Activated CD8-positive, alpha-beta memory T cell treated with anti-CD3 and anti-CD28 coated beads for 24 hours (primary cell): ENCODE results near the gene COPE.
"Not testable (repeated sequence)": the region's sequence is repeated elsewhere in the genome, so short reads cannot be mapped to it uniquely, and the experiment has no call there.

Source experiments
- DNase-seq: peaks from one replicate; pipeline ENCODE4 v3.0.0-alpha.2; 2020

COPE gene

DNA sequence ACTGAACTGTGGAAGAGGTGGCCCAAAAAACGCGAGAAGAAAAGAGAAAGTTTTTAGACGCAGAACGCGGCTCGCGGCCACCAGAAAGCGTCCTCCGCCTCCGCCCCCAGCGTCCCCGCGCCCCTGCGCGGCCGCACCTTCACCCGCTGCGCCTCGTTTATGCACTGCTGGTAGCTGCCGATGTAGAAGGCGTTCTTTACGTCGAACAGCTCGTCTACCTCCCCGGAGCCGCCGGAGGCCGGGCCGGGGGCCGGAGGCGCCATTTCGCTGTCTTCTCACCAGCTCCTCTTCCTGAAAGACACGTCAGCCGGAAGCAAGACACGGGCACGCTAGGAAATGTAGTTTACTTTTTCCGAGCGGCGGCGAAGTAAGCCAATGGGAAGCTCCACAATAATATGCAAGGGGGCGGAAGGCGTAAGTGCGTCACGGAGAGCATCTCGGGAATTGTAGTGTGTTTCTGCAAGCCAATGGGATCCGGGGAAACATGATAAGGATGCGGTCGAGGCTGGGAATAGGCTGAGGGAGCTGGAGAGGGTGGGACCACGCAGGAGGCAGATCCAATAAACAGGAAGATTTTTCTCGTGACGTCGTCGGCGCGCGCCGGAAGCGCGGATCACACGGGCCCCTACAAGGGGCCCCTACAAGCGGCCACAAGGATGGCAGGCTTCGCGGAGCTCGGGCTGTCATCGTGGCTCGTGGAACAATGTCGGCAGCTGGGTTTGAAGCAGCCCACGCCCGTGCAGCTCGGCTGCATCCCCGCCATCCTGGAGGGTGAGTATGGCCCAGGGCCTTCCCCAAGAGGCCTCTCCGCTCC lies at the start of gene COPE, which contains the start of gene DDX49:
Gene COPE (minus strand): TSS at position 302 of the 814 bp plus-strand sequence. CDS start 39 bp downstream, at position 263.
Gene DDX49 (plus strand): TSS at position 630 of the 814 bp plus-strand sequence. CDS start 27 bp downstream, at position 657.
- DNase-seq, result peak; percentile 98

DNA sequence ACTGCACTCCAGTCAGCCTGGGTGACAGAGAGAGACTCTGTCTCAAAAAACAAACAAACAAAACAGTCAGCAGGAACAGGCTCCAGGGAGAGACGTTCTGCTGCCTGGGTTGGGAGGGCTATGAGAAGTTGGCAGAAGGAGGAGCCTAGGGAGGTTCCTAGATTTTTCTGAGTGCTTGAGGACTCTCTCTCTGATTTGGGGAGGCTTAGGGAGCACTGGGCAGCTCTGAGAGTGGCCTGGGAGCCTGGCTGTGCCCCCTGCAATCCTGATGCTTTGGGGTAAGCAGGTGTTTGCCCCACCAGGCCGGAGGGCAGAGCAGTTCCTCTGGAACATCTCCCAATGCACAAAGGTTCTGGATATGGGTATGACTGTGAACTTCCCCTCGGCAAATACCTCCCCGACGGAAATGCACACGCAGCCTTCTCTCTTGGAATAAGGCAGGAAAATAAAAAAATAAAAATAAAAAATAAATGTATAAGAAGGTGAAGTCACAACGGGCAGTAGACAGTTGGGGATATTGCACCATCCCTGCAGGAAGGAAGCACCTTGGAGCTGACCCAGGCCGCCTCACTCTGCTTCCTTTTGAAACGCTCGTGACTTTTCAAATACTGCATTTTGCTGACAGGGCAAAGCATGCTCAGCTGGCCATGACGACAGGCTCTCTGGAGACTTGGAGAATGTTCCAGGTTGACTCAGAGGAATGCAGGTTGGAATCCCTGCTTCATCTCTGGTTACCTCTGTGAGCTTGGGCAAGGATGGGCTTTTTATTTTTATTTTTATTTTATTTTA lies 48.4 kb upstream of the COPE start:
- no peak for DNase-seq

DNA sequence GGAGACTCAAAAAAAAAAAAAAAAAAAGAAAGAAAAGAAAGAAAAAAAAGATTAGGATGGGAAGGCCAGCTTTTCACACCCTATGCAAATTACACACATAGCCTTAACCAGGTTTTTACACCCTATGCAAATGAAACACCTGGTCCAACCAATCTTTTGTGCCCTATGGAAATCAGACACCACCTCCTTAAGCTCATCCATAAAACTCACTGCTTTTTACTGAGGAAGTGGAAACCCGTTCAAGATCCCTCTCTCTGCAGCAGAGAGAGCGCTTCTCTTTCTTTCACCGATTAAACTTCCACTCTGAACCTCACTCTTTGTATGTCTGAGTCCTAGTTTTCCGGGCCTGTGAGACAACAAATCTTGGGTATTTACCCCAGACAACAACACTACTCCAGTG lies 47.1 kb upstream of the COPE start:
- no peak for DNase-seq

DNA sequence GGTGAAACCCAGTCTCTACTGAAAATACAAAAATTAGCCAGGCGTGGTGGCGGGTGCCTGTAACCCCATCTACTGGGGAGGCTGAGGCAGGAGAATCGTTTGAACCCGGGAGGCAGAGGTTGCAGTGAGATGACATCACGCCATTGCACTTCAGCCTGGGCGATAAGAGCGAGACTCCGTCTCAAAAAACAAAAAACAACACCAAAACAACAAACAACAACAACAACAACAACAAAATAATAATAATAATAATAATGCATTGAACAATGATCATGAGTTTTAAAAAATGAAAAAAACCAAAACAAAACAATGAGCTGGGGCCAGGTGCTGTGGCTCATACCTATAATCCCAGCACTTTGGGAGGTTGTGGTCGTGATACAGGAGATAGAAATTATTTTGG lies 44.9 kb upstream of the COPE start:
- DNase-seq, result no peak

DNA sequence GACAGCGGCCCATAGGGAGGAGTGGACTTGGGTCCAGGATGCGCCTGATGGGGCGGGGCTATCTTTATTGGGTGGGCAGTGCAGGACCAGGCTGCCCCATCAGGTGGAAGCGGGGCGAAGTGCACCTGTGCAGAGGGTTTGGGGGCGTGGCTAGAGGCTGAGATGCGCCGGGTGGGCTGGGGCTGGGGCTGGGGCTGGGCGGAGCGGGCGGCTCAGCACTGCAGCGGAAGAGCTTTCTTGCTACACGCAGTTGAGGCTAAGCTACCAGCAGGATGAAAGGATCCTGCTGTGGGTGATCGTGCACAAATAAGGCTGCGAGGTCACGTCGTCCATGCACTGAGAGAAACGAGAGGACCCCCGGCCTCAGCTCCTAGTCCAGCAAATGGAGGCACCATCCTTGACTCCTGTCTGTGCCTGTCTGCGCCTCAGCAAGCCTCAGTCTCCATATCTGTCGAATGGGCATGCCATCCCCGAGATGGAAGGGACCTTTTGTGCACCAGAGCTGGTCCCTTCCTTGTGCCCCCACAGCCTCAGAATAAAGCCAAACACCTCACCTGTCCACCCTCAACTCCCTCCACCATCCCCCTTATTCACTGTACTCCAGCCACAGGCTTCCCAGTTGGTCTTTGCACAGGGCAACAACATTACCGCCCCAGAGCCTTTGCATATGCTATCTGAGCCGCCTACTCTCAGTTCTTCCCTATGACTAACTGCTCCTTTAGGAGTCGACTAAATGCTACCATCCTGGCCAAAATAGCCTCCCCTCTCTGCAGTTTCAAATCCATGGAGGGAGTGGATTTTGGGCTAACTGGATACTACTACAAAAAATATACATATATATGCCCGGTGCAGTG lies 42.8 kb upstream of the COPE start:
- DNase-seq, result no peak

DNA sequence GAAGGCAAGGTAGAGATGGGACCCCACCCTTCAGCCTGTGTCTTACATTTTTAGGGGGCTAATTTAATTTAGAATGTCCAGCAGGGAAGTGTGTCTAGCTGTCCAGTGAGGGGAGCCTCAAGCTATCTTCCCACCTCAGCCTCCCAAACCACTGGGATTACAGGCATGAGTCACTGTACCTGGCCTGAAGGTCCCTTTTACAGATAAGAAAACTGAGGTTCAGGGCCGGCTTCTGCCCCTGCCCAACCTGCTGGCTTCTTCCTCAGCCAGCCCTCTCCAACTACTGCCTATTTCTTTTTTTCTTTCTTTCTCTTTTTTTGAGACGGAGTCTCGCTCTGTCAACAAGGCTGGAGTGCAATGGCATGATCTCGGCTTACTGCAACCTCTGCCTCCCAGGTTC lies 41.2 kb upstream of the COPE start:
- no peak for DNase-seq

DNA sequence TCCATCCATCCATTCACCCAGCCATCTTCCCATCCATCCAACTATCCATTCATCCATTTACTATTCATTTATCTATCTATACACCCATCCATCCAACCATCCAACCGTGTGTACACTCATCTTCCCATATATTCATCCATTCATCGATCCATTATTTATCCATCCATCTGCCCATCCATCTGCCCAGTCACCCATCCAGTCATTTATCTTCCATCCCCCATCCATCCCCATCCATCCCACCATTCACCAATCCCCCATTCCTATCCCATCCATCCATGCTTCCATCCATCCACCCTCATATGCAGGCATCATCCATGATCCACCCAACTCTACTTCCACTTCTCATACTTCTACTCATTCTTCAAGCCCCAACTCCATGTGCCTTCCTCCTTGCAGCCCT lies 35.9 kb upstream of the COPE start:
- no peak for DNase-seq

DNA sequence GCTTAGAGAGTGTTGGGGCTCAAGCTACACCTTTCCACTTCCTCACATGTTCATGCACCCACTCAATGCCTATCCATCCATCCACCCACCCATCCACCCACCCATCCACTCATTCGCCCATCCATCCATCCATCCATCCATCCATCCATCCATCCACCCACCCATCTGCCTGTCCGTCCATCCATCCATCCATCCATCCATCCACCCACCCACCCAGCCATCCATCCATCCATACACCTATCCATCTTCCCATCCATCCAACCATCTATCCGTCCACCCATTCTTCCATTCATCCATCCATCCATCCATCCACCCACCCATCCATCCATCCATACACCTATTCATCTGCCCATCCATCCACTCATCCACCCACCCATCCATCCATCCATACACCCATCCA lies 34.9 kb upstream of the COPE start:
- DNase-seq, result no peak

DNA sequence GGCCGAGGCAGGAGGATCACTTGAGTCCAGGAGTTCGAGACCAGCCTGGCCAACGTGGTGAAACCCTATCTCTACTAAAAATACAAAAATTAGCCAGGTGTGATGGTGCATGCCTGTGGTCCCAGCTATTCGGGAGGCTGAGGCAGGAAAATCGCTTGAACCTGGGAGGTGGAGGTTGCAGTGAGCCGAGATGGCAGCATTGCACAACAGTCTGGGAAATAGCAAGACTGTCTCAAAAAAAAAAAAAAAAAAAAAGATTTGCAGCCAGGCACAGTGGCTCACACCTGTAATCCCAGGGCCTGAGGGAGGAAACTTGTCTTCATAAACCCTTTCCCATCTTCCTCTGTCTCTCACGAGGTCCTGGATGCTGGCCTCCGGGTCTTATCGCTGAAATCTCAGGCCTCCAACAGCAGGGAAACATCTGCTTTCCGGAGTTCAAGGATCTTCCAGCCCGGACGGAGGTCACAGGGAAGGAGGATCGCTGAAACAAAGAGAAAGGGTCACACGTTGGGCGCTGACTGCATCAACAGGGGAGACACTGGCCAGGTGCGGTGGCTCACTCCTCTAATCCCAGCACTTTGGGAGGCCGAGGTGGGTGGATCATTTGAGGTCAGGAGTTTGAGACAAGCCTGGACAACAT lies 33.3 kb upstream of the COPE start:
- DNase-seq, result not testable (repeated sequence)

DNA sequence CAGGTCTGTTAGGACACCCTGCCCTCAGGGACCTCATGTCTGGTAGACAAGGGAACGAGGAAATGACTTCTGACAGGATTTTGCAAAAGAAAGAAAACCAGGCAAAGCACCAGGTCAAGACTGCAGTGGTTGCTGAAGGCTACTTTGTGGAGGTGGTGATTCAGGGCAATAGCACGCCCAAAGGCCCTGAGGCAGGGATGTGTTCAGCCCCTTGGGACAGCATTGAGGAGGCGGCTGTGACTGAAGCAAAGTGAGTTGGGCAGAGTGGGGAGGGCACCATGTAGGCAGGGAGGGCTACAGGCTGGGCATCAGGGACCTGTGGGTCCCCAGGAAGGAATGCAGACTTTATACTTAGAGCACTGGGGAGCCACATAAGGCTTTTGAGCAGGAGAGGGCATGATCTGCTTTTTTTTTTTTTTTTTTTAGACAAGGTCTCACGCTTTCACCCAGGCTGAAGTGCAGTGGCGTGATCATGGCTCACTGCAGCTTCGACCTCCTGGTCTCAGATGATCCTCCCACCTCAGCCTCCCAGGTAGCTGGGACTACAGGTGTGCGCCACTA lies 32.6 kb upstream of the COPE start:
- no peak for DNase-seq

DNA sequence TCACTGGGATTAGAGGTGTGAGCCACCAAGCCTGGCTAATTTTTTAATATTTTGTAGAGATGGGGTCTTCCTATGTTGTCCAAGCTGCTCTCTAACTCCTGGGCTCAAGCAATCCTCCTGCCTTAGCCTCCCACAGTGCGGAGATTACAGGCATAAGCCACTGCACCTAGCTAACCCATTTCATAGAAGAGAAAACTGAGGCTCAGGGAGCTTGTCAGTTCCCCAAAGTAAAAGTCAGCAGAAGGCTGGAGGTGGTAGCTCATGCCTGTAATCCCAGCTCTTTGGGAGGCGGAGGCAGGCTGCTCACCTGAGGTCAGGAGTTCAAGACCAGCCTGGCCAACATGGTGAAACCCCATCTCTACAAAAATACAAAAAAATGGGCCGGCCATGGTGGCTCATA lies 30.7 kb upstream of the COPE start:
- DNase-seq, result no peak

DNA sequence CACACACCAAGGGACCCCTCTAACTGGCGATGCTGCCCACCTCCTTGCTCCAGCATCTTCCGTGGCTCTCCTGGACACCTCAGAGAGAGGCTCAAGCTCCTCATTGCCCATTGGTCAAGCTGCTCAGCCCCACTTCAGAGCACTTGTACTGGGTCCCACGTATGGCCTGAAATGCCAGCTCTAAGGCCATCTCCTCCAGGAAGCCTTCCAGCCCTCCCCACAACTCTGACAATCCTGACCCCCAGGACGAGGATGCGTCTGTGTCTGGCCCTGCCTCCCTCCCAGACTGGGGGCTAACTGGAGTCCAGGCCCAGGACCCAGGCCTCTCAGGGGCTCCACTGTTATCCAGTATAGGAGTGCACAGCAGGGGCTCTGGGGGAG lies 29.8 kb upstream of the COPE start:
- DNase-seq, result no peak

DNA sequence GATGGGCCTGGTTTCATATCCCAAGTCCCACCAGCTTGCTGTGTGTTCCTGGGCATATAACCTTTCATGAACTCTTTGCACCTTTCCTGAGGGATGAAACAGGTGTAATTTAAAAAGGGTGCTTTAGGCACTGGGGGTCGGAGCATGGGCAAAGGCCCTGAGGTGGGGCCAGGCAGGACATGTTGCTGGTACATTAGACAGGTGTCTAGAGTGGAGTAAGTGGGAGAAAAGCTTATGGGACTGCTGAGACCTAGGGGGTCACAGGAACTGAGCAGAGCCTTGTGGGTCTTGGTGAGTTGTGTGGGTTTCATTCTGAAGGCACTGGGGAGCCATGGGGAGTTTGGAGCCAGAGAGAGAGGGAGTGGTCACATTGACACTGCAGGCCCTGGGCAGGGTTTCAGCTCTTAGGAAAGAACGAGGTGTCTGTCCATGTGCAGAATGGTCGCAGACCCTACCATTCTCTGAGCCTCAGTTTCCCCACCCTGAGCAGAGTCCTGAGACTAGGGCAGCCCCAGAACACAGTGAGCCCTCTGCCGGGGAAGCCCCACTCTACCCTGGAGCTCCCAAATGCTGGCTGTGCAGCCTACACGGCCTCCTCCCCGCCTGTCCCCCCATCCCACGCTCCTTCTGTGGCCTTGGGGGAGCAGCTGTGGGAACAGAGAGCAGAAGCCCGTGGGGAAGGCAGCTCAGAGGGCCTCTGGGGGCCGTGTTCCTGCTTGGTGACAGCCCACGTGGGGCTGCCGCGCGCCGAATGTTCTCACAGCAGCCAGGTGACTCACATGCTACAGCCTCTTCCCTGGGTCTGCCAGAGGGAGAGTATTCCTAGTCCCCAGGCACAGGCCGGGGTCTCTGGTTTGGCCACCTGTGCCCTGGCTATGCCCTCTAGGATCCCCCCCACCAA lies 29.1 kb upstream of the COPE start:
- no peak for DNase-seq

DNA sequence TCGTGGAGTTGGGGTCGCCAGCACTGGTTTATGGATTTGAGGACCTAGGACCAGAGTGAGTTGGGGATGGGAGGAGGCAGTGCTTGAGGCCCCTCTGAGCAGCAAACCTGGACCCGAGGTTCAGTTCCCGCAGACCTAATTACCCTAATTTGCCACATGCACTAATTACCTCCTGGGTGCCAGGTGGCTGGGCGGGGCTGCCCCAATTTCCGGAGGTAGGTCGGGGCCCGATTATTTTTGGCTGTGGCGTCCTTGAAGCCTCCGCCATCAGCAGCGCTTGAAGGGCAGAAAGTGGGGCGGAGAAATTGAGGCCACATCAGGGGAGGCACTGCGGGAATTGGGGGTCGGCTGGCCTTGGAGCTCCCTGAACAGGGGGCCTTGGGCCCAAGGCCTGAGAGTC lies 27.7 kb upstream of the COPE start:
- no peak for DNase-seq

DNA sequence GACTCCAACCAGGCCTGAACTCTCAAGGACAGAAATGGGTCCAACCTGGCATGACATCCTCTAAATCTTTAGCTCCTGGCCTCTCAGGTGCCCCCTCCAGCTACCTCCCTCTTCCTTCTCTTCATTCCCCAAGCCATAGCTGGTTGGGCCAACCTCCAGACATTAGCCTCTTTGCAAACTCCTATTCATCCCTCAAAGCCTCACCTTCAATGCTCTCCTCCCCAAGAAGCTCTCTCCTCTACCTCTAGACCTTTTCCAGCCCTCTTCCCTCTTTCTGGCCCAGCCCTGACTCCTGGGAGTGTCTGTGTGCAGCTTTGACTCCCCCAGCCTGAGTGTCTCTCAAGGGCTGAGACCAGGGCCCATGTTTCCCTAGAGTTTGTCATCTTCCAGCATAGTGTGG lies 27.1 kb upstream of the COPE start:
- no peak for DNase-seq

DNA sequence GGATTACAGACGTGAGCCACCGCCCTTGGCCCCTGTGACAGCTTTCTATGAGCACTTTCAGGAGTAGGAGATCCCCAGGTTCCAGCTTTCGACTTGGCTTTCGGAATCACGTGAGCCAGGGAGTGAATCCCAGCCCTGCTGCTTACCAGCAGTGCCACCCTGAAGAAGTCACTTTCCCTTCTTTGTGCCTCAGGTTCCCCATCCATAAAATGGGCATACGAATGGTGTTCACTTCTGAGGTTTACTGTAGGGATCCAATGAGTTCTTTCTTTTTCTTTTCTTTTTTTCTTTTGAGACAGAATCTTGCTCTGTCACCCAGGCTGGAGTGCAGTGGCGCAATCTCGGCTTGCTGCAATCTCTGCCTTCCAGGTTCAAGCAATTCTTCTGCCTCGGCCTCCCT lies 26.1 kb upstream of the COPE start:
- DNase-seq, result no peak

DNA sequence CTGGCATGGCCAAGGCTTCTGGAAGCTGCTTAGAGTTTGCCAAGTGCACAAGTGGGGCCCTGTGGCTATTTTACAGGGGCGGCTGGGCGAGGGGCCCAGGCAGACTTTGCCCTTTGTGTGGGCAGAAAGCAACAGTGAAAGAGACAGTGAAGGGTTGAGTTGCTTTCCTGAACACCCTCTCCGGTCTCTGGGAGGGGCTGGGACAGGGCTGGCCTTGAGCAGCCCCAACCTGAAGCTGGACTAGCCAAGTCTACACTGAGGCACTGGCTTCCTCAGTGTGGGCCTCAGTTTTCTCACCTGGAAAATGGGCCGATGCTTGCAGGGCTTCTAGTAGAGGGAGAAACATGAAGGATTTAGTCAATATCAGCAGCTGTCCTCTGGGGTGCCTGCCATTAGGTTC lies 24.3 kb upstream of the COPE start:
- no peak for DNase-seq

DNA sequence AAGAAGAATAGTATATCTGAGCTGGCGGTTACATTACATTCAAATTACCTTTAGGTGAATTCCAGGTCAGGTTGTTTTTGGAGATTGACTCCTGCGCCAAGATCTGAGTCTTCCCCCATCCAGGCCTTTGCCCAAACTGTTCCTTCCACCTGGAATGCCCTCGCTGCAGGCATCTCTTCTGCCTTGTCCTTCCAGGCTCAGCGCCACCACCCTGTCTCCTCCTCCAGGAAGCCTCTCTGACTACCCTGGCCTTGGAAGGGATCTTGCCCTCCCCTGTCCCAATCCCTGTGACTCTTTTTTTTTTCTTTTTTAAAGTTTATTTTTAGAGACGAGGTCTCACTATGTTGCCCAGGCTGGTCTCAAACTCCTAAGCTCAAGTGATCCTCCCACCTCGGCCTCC lies 23.5 kb upstream of the COPE start:
- DNase-seq, result no peak

DNA sequence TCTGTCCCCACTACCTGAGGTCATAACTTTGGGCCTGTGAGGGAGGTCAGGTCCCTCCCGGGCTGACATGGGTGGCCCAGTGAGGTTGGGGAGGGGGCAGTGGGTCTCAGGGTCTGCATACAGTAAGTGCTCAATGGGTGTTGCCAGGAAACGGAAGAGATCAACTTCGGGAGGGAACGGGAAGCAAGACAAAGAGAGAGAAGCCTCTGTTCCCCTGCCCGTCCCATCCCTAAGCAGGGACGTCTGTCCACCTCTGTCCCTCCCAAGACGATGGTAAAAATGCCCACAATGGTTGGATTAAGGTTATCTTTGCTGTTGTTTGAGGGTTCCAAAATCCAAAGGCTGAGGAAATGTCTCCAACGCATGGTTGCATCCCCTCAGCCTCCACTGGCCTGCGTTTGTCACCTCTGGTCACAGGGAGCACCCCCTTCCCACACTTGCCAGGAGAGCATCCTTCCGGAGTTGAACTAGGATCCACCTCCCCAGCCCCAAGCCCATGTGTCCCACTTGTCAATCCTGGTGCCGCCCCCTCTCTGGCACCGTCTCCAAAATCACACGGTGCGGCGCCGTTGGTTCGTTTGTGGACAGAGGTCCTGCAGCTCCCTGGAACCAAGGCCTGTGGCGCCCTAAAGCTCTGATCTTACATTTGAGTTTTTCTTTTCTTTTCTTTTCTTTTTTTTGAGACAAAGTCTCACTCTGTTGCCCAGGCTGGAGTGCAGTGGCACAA lies 22.6 kb upstream of the COPE start:
- DNase-seq, result no peak

DNA sequence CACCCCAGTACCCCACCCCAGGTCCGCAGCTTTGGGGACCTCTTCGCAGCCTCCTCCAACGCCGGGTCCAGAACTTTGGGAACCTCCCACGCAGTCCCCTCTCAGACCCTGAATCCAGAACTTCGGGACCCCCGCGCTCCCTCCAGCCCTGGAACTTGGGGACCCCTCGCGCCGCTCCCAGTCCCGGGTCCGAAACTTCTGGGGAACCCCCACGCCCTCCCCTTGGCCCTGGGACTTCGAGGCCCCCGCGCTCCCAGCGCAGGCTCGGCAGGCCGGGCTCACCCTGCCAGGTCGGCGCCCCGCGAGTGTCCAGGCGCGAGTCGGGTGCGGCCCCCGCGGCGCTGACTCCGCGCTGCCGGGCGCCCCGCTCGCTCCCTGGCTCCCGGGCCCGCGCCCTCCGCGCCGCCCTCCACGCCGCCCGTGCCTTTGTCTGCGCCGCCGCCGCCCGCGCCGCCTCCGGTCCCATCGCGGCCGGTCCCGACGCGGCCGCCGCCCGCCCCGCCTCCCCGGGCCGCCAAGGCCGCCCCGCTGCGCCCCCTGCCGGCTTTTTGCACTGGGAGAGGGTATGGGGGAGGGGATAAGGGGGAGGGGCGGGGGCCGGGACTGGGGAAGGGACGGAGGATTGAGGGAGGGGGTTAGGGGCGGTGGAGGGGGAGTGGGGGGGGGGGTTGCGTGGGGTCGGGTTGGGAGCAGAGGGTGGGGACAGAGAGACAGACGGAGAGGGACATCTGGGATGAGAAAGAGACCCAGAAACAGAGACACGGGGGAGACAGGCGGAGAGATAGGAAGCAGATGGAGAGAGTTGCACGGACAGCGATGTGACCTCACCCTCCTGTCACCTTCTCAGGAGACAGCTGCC lies 21.8 kb upstream of the COPE start, which contains the start of gene HOMER3:
Gene HOMER3 (minus strand): TSS at position 449 of the 859 bp plus-strand sequence. CDS start 2,235 bp downstream, outside the sequence.
- peak; percentile 90 for DNase-seq
